ENCODE results near the gene DIDO1. TPM values are rescaled to one million over a fixed set of nuclear protein-coding genes. Genes with fewer than 3 reads are reported as not detected.

Gene DIDO1
- total and polyA plus RNA-seq, 2 of the 13 experiments (the other 11 are each of a cell fraction or from before 2014, with no cell fraction given), result 75.0 to 75.1 TPM

GRCh38 chr20:62953839-62954703 lies 27.8 kb upstream of the DIDO1 start (continued):
- TF ChIP-seq, protein P1, sequence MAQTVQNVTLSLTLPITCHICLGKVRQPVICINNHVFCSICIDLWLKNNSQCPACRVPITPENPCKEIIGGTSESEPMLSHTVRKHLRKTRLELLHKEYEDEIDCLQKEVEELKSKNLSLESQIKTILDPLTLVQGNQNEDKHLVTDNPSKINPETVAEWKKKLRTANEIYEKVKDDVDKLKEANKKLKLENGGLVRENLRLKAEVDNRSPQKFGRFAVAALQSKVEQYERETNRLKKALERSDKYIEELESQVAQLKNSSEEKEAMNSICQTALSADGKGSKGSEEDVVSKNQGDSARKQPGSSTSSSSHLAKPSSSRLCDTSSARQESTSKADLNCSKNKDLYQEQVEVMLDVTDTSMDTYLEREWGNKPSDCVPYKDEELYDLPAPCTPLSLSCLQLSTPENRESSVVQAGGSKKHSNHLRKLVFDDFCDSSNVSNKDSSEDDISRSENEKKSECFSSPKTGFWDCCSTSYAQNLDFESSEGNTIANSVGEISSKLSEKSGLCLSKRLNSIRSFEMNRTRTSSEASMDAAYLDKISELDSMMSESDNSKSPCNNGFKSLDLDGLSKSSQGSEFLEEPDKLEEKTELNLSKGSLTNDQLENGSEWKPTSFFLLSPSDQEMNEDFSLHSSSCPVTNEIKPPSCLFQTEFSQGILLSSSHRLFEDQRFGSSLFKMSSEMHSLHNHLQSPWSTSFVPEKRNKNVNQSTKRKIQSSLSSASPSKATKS (CRISPR knock-in tag; IDR thresholded peaks at IDR 0.05), result peak; percentile 54; the same call in 1 of the 2 replicates
- TF ChIP-seq HOXA9 (CRISPR knock-in tag; IDR thresholded peaks at IDR 0.05; ENCODE audit: borderline replicate concordance), result peak; percentile 90; the same call in 1 of the 2 replicates
- peak; percentile 82 for TF ChIP-seq YY1 (IDR thresholded peaks at IDR 0.05; ENCODE audit: insufficient read depth, insufficient replicate concordance, low read depth, low read length)
- peak; percentile 79; the same call in 1 of the 2 replicates for TF ChIP-seq POLR2AphosphoS2 (IDR thresholded peaks at IDR 0.05; ENCODE audit: low read depth, low read length)
- TF ChIP-seq KDM4B (CRISPR knock-in tag; IDR thresholded peaks at IDR 0.05), result peak; percentile 88
- peak; percentile 84 for TF ChIP-seq THAP8 (CRISPR knock-in tag; IDR thresholded peaks at IDR 0.05; ENCODE audit: borderline replicate concordance)
- TF ChIP-seq GATA4 (IDR thresholded peaks at IDR 0.05; ENCODE audit: borderline replicate concordance, low read depth), result no peak
- TF ChIP-seq MEIS2 (CRISPR knock-in tag; IDR thresholded peaks at IDR 0.05), result peak; percentile 91
- TF ChIP-seq CEBPZ (IDR thresholded peaks at IDR 0.05; ENCODE audit: low read length), result no peak
- peak; percentile 100 for TF ChIP-seq ZNF430 (CRISPR knock-in tag; IDR thresholded peaks at IDR 0.05)
- peak; percentile 97 for TF ChIP-seq SAFB2 (CRISPR knock-in tag; IDR thresholded peaks at IDR 0.05; ENCODE audit: borderline replicate concordance, low read depth)
- peak; percentile 98 for TF ChIP-seq ZNF350 (CRISPR knock-in tag; IDR thresholded peaks at IDR 0.05; ENCODE audit: borderline replicate concordance, low read depth)
- TF ChIP-seq ZIK1 (CRISPR knock-in tag; IDR thresholded peaks at IDR 0.05; ENCODE audit: borderline replicate concordance, low read depth), result peak; percentile 99
- TF ChIP-seq KDM3A (CRISPR knock-in tag; IDR thresholded peaks at IDR 0.05; ENCODE audit: low read depth), result peak; percentile 89
- TF ChIP-seq ZNF33B (CRISPR knock-in tag; IDR thresholded peaks at IDR 0.05), result peak; percentile 90; the same call in 1 of the 2 replicates
- peak; percentile 90; the same call in 1 of the 2 replicates for TF ChIP-seq ZNF484 (CRISPR knock-in tag; IDR thresholded peaks at IDR 0.05; ENCODE audit: borderline replicate concordance, low read depth)
- peak; percentile 53; the same call in 1 of the 2 replicates for TF ChIP-seq HMG20B (CRISPR knock-in tag; conservative IDR thresholded peaks at IDR 0.05)
- TF ChIP-seq ISL2 (CRISPR knock-in tag; IDR thresholded peaks at IDR 0.05), result peak; percentile 87
- peak; percentile 80 for TF ChIP-seq AGO1 (IDR thresholded peaks at IDR 0.05; ENCODE audit: low read depth, low read length, poor library complexity, severe bottlenecking)
- TF ChIP-seq ZNF674 (CRISPR knock-in tag; IDR thresholded peaks at IDR 0.05; ENCODE audit: low read depth), result no peak
- TF ChIP-seq ZNF33A (CRISPR knock-in tag; IDR thresholded peaks at IDR 0.05; ENCODE audit: borderline replicate concordance), result peak; percentile 98; the same call in 1 of the 2 replicates
- peak; percentile 63; the same call in 1 of the 2 replicates for TF ChIP-seq SIX4 (CRISPR knock-in tag; IDR thresholded peaks at IDR 0.05)
- 0 out of 2 replicates have a peak, but pooled peaks have one; percentile 40 for TF ChIP-seq DNMT1 (CRISPR knock-in tag; IDR thresholded peaks at IDR 0.05)

Measured in HepG2 (cell line).